HG03565 (cell line): ENCODE results near the gene CCDC3.
"Not testable (repeated sequence)": the region's sequence is repeated elsewhere in the genome, so short reads cannot be mapped to it uniquely, and the experiment has no call there.

Experiments used
- ATAC-seq: cut with Tn5 transposase; IDR thresholded peaks from one replicate; pipeline ENCODE4 v1.9.1; 2021; ENCODE audit warnings: mild to moderate bottlenecking, moderate library complexity; ENCODE audit not compliant: unreplicated experiment

The CCDC3 gene

DNA sequence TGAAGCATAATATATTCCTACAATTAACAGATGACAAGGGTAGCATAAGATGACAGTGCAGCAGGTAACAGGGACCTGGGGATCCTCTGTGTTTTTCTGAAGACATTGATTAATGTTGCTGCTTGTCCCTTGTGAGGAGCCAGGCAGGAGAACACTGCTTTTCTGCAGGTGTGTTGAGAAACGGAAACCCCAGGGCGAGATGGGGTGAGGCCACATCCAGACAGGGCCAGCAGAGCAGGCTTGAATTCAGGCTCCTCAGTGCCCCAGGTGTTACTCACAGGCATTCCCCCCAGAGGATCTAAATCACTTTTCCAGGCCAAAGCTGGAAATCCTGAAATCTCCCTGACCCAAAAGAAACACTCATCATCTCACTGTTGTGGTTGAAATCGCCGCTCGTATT is 105.3 kb downstream of the CCDC3 start:
- ATAC-seq: no peak

DNA sequence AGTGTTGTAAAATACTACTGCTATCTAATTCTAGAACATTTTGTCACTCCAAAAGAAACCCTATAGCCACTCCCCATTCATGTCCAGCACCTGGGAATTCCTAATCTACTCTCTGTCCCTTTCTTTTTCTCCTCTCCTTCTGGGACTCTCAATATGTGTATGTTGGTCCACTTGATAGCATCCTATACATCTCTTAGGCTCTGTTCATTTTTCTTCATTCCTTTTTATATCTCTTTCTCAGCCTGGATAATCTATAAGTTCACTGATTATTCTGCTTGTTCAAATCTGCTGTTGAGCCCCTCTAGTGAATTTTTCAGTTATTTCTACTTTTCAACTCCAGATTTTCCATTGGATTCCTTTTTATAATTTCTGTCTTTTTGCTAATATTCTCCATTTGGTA is 108.6 kb downstream of the CCDC3 start:
- ATAC-seq: no peak

DNA sequence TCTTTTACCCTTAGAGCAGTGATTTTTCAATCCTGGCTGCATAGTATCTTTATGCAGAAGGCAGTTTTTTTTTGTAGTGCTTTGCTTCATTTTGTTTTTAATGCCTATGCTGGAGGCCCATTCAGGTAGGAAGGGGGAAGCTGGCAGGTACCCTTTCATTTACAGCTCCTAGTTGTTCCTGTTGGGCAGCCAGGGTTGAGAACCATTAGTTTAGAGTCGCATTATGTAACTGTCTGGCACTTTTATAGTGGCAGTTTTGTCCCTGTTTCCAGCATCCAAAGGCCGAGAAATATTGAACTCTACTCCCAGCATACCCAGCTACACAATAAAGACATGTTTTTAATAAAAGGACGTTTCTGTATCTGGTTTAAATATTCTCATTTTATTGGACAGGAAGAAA is 110.6 kb downstream of the CCDC3 start:
- no peak for ATAC-seq

DNA sequence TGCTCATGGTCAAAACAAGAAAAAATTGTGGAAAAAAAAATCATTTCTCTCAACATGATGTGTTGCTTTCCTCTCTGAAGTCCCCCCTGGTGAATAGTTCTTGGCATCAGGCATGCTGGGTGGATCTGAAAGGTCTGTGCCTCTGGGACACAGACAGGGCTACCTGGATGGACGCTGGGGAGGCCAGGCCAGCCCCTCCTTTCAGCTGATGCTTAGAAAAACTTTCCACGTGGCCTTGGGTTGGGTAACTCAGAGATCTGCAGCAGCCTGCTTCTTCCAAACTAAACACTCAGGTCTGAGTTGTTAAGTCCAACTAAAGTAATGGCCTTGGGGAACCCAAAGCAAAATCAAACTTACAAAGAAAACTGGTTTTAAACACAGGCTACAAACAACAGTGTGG is 113.0 kb downstream of the CCDC3 start:
- no peak for ATAC-seq

DNA sequence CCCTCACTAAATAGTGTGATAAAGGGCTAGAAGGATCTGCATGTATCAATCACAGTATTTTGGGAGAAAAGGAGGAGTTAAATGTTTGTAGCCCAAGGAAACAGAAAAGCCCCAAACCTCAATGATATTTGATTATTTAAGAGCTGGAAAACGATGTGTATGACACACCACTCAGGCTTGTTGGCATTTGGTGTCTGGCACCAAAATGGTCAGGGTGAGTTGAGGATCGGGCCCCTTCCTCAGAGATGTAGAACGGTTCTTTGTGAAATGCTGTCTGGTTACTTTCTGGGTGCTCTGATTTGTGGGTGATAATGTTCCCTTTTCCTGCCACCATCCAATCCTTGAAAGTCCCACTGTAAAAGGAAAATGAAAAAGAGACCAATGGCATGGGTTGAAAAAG is 113.7 kb downstream of the CCDC3 start:
- no peak for ATAC-seq

DNA sequence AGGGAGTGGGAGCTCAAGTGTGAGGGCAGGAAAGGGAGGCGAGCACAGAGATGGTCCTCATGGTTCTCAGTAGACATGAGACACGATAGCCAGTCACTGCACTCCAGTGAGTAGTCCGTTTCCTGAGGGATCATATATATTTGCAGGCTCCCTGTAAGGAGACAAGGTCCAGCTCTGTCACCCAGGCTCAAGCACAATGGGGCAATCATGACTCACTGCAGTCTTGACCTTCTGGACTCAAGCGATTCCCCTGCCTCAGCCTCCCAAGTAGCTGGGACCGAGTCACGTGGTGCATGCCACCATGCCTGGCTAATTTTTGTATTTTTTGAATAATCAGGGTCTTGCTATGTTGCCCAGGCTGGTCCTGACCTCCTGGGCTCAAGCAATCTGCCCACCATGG is 116.7 kb downstream of the CCDC3 start:
- no peak for ATAC-seq

DNA sequence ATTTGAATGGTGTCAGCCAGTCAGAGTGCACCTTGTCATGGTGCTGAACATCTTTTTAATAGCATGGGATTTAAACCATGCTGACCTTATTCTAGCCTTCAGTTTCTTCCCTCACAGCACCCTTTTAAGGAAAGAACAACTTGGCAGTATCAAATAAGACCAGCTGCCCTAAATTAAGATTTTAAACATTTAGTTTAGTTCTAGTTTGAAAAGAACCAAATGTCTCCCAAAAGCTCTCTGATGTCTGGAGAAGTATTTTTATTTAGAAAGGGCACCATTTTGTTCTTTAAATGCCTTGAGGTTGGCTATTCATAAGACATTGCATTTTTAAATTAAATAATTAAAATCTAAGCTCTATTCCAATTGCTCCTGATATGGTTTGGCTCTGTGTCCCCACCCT is 121.1 kb downstream of the CCDC3 start:
- ATAC-seq: no peak

DNA sequence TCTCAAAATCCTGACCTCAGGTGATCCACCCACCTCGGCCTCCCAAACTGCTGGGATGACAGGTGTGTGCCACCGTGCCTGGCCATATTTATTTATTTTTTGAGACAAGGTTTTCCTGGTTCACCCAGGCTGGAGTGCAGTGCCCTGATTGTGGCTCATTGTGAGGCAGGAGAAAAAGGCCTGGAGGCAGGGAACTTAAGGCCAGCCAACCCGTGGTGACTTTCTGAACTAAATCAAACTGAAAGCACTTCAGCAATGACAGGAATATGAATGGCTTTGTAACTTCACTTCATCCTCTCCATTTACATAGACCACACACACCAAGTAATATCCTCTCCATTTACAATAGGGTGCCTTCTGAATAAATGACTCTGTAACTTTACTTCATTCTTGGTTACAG is 124.4 kb downstream of the CCDC3 start:
- no peak for ATAC-seq

DNA sequence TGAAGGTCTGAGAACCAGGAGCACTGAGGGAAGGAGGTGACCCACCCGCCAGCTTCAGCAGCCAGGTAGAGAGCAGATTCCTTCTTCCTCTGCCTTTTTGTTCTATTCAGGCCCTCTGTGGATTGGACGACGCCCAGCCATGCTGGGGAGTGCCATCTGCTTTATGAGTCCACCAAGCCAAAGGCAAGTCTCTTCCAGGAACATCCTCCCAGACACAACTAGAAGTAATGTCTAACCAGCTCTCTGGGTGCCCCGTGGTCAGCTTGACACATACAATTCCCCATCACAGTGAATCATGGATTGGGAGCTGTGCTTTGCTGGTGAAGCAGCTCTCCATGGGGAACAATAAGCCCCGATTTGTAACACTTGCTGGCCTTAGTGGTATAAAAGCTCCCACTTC is 125.2 kb downstream of the CCDC3 start:
- ATAC-seq: no peak

DNA sequence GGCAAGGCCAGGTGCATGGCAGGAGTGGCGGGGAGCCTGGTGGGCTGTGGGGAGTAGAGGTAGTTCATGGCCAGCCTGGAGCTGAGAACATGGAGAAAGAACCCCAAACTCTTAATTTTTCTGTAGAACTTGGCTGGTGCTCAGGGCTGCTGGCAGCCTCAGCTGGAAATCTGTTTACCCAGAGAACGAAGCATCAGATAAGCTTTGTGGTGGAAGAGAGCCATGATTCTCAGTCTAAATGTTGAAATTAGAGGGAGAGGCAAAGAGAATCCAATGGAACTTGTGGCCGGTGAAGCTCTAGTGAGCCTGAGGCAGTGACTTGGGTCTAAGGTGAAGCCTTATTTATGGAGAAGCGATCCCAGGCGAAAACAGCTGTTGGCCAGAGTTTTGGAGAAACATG is 126.4 kb downstream of the CCDC3 start:
- no peak for ATAC-seq

DNA sequence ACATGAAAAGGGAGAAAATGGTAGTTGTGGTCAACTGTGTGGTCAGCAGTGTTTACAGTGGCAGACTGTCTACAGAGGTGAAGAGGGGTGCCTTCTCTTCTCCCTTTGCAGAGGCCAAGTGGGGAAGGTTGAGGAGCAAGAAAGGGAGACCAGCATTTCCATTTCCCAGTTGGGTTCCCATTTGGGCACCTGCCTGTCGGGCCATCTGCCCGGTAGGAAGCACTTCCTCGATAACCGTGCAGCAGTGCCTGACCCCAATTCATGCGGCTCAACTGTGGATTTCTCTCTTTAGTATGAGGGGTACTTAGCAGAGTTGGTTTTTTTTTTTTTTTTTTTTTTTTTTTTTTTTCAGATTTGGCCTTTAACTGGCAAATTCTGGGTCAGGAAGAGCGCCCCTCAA is 127.0 kb downstream of the CCDC3 start:
- no peak for ATAC-seq

DNA sequence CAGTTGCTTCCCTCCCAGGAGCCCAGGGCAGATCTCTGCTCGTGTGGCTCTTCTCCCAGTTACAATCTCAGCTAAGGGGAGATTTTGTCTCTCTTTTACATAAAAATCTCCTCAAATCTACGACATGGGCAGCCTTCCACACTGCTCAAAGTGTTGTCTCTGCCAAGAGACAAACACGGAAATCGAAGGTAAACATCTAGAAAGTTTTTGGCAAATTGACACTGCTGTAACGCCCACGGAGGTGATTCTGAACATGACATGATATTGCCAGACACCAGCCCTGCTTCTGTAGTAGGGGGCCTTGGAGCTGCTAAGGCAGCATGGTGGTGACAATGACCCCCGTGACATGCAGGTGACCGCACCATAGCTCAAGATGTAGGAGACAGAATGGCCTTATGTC is 128.3 kb downstream of the CCDC3 start:
- no peak for ATAC-seq

DNA sequence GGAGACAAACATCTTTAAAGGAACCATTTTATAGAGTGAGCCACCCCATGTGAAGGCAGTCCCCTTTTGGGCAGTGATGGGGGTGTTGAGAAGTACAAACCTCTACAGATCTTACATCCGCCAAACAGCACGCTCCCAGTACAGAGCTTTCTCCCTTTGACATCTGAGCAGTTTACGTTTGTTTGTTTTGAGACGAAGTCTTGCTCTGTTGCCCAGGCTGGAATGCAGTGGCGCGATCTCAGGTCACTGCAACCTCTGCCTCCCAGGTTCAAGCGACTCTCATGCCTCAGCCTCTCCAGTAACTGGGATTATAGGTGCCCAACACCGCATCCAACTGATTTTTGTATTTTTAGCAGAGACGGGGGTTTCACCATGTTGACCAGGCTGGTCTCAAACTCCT is 128.9 kb downstream of the CCDC3 start:
- no peak for ATAC-seq

DNA sequence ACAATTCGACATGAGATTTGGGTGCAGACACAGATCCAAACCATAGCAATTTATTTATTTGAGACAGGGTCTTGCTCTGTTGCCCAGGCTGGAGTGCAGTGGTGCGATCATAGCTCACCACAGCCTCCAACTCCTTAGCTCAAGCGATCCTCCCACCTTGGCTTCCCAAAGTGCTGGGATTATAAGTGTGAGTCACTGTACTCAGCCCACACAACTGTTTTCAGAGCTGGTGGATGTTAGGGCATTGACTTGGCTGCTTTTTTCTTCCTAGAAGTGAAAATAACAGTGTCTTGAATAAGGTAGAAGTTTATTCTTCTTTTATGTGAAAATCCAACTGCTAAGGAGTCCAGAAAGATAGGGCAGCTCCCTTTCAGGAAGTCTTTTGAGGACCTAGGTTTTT is 132.1 kb downstream of the CCDC3 start:
- no peak for ATAC-seq

DNA sequence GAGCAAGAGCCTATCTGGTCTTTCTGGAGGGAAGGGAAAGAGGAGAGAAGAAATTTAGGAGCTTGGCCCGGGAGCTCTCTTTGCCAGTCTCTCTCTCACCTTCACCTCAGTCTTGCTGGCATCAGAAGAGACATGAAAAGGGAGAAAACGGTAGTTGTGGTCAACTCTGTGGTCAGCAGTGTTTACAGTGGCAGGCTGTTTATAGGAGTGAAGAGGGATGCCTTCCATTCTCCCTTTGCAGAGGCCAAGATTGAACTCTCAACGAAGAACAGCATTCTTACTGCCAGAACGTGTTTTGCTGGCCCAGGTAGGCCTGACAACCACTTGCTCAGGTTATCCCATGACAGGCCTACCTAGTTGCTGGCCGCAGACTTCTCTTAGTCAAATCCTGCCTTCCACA is 133.3 kb downstream of the CCDC3 start:
- no peak for ATAC-seq

DNA sequence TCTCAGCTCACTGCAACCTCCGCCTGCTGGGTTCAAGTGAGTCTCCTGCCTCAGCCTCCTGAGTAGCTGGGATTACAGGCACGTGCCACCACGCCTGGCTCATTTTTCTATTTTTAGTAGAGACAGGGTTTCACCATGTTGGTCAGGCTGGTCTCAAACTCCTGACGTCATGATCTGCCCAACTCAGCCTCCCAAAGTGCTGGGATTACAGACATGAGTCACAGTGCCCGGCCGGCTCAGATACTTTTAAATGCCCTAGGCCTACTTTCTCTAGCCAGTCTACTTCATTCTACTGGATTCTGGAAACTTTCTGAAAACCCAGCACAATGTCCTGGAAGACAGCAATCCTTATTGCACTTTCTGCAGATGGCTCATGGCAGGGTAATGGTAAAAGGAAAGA is 136.0 kb downstream of the CCDC3 start:
- not testable (repeated sequence) for ATAC-seq

DNA sequence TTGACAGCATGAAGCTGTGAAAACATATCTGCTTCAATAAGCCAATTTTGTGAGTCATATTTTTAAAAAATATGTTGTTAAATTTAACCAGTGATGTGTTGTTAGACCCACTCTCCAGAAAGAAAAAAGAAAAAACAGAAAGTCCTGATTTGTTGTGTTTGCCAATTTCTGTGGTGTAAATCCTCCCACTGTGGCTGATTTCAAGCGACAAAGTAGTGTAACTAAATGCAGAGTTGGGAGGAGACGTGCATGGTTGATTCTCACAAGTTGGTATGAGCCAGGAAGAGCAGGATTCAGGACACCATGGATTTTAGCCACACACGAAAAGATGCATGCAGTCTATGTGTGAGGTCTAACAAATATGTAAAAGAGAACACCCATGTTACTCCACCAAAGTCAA is 139.1 kb downstream of the CCDC3 start:
- ATAC-seq: no peak

DNA sequence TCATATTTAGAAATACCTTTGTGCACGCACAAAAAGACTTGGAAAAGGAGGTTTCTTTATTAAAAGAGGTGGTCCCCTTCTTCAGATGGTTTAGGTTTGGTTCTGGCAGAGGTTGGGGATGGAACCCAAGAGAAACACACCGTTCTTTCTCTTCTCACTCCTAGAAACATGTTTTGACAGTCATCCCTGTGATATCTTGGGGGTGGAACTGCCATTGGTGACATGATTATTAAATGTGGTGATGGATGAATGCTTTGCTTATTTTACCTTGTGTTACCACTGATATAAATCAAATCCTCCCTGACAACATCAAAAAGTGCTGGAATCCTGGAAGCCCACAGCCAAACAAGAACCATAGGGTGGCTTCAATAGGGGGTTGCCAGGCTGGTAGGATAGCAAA is 146.5 kb downstream of the CCDC3 start:
- ATAC-seq: no peak

DNA sequence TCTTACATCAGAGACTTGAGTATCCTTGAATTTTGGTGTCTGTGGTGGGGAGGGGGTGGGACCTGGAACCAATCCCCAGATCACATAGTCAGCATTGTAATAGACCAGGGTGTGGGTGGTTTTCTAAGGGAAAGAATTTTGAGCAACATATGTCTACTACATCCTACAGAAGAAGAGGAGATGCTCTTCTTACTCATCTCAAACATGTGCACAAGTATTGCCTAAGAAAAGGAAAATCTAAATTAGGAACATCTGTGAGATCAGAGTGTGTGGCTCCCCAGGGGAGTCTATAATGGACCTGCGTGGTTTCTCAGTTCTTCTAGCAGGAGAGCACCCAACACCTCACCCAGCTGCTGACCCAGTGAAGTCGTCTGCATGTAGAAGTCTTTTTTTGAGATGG is 148.8 kb downstream of the CCDC3 start:
- no peak for ATAC-seq

DNA sequence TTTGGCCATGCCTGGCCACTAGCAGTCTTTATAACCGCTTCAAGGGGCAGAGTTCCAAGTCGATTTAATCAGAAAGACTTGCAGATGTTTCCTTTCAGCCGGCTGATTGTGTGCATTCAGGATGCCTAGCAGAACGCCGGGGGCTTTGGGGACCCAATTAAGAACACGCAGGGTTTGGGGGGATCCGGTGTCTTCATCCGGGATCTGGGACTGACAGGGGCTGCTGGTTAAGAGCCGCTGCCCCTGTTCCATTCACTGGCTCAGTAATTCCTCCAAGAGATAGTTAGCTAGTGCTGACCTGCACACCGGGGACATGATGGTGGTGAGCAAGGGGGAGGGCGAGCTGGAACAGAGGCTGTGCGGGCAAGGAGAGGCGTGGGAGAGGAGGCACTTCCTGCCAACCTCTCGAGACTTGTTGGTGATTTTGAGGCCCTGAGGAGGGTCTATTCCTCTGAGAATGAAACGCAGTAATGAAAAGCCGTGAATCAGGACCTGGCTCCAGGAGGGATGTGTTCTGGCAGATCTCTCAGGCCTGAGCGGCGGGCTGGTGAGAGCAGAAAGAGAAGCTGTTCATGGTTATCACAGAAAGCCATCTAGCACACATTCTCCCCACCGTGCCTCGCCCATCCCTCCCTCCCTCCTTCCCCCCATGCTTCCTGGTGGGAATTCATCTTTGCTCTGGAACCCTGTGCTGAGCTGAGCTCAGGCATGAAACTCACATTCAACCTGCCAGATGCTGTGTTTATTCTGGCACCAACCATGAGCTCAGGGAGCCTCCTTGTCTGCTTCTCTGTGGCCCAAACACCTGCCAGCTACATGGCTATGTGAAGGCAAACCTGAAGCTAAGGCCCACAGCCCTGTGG is 152.0 kb downstream of the CCDC3 start:
- ATAC-seq: no peak

DNA sequence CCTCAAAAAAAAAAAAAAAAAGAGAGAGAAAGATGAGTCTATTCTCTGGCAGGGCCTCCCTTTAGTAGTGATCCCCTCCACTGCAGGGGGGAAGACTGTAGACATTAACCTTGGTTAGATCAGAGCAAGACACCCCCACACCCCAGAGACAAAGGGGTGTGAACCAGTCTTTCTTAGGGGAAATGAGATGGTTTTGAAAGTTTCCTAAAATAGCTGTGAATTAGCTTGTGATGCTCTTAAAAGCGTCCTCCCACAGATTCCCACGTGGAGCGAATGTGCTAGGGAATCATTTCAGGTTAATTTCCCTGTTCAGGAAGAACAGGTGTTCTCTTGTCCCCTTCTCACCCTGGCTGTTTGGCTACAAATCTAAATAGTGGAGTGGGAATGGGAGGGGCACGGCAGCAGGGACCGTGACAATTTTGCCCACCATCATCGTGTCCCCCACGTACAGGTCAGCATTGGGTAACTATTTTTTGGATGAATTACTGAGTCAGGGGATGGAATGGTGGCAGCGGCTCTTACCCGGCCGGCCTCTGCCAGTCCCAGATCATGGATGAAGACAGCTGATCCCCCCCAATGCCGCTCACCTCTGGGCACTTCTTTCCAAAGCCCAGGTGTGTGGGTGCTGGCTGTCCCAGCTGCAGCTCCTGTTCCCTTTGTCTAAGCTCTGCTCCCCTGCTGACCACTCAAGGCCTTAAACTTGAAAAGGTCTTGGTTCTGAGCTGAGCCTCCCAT is 152.9 kb downstream of the CCDC3 start:
- ATAC-seq: no peak

DNA sequence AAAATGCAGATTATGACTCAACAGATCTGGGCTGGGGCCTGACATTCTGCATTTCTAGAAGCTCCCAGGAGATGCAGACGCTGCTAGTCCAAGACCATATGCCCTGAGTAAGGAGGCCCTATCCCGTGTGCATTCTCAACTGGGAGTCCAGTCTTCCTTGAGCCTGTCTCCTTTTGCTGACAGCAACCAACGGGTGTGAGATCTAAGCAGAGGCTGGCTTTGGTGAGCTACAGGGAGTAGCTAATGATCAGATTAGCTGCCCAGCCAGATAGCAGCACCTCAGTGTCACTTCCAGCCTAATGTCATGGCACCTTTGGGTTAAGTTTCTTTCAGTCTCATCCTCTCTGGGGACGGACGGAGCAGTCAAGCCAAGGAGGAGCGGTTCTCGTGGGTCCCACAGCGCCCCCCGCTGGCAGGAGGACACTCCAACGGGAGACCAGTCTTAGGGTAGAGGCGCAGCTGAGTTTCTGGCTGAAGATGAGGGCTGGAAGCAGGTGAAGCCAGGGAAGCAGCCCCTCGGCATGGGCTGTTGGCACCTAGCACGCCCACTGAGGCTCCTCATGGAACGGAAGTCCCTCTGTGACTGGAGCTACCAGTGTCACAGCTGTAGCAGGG is 154.0 kb downstream of the CCDC3 start:
- no peak for ATAC-seq
